Measurements from ENCODE around the gene ABCC3.
A peak's percentile ranks its signal among the peaks of the same experiment; 100 is the strongest.
"Not testable (repeated sequence)": the region's sequence is repeated elsewhere in the genome, so short reads cannot be mapped to it uniquely, and the experiment has no call there.

The ABCC3 gene

DNA sequence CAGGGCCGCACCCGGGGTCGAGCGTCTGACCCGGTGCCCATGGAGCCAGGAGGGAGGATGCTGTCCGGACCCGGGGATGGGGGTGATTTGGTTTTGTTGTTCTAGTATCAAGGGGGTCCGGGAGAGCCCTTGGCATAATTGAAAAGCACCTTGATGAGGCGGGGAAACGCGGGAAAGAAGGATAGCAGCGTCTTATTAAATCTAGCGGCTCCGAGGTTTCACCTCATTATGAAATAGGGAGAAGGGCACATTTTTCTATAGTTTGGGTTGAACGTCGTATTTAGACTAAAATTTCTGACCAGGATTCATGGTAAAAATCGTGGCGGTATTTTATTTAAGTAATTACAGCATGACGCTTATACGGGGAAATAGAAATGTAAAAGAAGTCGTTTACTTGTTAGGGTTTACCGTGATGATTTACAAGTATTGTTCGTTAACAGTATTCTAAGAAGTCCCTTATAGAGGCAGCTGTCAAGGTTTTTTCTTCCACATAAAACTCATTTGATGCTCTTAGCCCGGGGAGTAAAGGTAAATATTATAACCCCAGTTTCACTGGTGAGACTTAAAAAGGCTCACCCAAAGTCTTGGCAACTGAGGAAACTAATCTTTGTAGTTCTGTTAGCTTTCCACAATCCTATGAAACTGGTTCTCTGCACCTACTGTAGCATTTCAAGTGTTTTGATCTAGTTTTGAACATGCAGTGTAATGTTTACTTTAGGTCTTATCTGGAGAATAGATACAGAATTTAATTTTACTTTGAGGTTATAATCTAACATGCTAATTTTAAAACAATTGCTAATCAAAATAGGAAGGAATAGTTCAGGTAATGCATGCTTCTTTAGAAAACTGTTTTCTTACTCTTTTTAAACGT, 85.5 kb downstream of the ABCC3 start:
- H3K27ac ChIP-seq: peak overlapping the region; percentile 95
- TF ChIP-seq ZFX (IDR thresholded peaks at IDR 0.05): peak; percentile 65; the same call in 1 of the 2 replicates
- TF ChIP-seq, protein P1, sequence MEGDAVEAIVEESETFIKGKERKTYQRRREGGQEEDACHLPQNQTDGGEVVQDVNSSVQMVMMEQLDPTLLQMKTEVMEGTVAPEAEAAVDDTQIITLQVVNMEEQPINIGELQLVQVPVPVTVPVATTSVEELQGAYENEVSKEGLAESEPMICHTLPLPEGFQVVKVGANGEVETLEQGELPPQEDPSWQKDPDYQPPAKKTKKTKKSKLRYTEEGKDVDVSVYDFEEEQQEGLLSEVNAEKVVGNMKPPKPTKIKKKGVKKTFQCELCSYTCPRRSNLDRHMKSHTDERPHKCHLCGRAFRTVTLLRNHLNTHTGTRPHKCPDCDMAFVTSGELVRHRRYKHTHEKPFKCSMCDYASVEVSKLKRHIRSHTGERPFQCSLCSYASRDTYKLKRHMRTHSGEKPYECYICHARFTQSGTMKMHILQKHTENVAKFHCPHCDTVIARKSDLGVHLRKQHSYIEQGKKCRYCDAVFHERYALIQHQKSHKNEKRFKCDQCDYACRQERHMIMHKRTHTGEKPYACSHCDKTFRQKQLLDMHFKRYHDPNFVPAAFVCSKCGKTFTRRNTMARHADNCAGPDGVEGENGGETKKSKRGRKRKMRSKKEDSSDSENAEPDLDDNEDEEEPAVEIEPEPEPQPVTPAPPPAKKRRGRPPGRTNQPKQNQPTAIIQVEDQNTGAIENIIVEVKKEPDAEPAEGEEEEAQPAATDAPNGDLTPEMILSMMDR (conservative IDR thresholded peaks at IDR 0.05): no peak

DNA sequence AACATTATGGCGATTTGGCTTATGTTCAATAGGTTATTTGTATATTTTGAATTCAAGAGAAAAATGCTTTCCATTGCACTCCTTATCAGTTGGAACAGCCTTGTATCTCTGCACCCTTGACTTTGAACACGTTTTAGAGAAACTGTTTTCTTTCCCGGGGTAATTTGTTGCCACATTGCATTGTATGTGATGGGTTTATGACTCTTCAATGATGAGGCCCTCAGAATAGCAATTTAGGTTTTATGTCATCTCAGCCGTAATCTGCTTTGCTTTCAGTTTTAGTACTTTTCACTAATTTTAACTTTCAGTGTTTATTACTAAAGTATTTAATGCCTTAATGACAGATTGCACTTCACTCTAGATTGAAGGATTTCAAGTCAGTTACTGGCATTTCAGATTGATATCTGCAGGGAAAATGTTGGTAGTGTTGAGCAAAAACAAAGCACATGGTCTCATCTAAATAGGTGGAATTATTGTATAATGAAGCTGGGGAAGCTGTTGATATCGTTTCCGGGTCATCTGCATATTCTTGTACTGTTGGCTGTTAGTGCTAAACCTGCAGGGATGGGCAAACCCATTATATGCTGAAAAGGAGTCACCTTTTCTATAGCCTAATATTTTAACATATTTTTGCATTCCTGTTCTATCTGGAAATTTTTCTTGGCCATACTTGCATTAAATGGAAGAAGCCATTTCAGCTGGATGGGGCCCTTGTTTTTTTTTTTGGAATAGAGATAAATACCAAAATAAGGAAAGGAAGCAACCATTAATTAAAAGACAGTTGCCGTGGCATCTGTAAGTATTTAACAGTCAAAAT, 86.7 kb downstream of the ABCC3 start:
- no peak for TF ChIP-seq ZFX (IDR thresholded peaks at IDR 0.05)
- TF ChIP-seq, protein P1 (conservative IDR thresholded peaks at IDR 0.05): no peak

GRCh38 chr17:50722746-50723145, 88.1 kb downstream of the ABCC3 start:
- TF ChIP-seq, protein P1 (conservative IDR thresholded peaks at IDR 0.05): no peak
- TF ChIP-seq ZFX (IDR thresholded peaks at IDR 0.05): no peak
- no peak overlapping the region for H3K27ac ChIP-seq

More for the DNA sequence above, 86.7 kb downstream of the ABCC3 start:
- H3K27ac ChIP-seq: no peak overlapping the region

DNA sequence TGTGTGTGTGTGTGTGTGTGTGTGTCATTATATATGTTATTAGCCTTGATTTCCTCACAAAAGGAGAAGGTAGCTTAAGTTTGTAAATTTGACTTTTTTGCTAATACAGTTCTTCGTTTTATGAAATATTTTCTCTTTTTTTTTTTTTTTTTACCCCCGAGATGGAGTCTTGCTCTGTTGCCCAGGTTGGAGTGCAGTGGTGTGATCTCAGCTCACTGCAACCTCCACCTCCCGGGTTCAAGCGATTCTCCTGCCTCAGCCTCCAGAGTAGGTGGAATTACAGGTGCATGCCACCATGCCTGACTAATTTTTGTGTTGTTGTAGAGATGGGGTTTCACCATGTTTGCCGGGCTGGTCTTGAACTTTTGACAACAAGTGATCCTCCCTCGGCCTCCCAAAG, 89.9 kb downstream of the ABCC3 start:
- not testable (repeated sequence) for H3K27ac ChIP-seq

DNA sequence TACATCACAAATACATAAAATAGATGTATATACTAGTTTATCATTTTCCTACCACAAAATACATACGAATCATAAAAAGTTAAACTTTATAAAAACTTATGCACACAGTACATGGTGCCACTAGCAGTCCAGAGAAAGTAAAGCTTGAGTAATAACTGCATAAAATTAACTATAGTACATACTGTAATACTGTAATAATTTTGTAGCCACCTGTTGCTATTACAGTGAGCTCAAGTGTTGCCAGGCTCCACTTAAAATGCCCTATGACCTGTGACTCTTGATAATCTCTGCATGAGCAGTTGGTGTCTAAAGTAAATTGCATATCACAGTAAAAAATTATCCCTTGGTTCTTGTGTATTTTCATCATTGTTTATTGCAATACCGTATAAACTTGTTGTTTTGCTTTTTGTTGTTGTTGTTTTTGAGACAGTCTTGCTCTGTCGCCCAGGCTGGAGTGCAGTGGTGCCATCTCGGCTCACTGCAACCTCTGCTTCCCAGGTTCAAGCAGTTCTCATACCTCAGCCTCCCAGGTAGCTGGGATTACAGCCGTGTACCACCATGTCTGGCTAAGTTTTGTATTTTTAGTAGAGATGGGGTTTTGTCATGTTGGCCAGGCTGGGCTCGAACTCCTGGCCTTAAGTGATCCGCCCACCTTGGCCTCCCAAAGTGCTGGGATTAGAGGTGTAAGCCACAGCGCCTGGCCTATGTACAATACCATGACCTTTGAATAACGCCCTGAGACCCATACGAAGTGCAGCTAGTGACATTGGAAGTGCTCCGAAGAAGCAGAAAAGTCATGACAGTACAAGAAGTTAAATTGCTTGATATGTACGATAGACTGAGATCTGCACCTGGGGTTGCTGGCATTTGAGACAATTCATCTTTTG, 91.3 kb downstream of the ABCC3 start:
- TF ChIP-seq, protein P1 (conservative IDR thresholded peaks at IDR 0.05): no peak
- no peak for TF ChIP-seq ZFX (IDR thresholded peaks at IDR 0.05)
- no peak overlapping the region for H3K27ac ChIP-seq

GRCh38 chr17:50728112-50728429, 93.4 kb downstream of the ABCC3 start:
- no peak overlapping the region for H3K27ac ChIP-seq
- no peak for TF ChIP-seq ZFX (IDR thresholded peaks at IDR 0.05)
- TF ChIP-seq, protein P1 (conservative IDR thresholded peaks at IDR 0.05): no peak
